ENCODE data around the gene SMC3.

DNA sequence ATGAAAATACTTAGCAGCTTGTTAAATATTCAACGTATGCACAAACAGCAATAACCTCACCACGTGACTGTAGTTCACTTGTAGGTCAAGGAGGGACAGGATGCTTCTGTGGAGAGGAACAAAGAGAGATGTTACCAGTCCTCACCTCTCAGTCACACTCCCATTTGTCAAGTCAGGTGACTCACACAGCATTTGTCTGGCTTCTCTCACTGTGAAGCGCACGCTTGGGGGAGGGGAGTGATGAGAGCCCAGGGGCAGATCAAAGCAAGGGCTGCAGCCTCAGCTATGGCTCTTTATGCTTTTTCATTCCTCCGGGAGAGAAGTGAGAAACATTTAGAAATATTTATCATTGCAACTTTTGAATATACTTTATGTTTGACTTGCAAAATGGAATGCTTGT, 73.8 kb downstream of the SMC3 start:
- TF ChIP-seq, protein P1, sequence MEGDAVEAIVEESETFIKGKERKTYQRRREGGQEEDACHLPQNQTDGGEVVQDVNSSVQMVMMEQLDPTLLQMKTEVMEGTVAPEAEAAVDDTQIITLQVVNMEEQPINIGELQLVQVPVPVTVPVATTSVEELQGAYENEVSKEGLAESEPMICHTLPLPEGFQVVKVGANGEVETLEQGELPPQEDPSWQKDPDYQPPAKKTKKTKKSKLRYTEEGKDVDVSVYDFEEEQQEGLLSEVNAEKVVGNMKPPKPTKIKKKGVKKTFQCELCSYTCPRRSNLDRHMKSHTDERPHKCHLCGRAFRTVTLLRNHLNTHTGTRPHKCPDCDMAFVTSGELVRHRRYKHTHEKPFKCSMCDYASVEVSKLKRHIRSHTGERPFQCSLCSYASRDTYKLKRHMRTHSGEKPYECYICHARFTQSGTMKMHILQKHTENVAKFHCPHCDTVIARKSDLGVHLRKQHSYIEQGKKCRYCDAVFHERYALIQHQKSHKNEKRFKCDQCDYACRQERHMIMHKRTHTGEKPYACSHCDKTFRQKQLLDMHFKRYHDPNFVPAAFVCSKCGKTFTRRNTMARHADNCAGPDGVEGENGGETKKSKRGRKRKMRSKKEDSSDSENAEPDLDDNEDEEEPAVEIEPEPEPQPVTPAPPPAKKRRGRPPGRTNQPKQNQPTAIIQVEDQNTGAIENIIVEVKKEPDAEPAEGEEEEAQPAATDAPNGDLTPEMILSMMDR (IDR thresholded peaks at IDR 0.05) = no peak
- no peak for TF ChIP-seq POLR2A (IDR thresholded peaks at IDR 0.05)
